ENCODE data around the gene EMD. TPM values are rescaled to one million over a fixed set of nuclear protein-coding genes. Genes with fewer than 3 reads are reported as not detected.

Gene EMD
- total and polyA plus RNA-seq, 2 of the 13 experiments (the other 11 are each of a cell fraction or from before 2014, with no cell fraction given) = 14.5 to 14.9 TPM

- TF ChIP-seq ZNF552 (CRISPR knock-in tag; IDR thresholded peaks at IDR 0.05; ENCODE audit: borderline replicate concordance) = 0 out of 2 replicates have a peak, but pooled peaks have one; percentile 1
- TF ChIP-seq ZSCAN30 (CRISPR knock-in tag; IDR thresholded peaks at IDR 0.05) = peak; percentile 62; the same call in 1 of the 2 replicates
- TF ChIP-seq ZBTB7A (CRISPR knock-in tag; IDR thresholded peaks at IDR 0.05) = no peak
- TF ChIP-seq ZNF782 (CRISPR knock-in tag; IDR thresholded peaks at IDR 0.05; ENCODE audit: borderline replicate concordance) = no peak
- peak; percentile 51; the same call in 1 of the 2 replicates for TF ChIP-seq ZNF777 (CRISPR knock-in tag; IDR thresholded peaks at IDR 0.05)
- no peak for TF ChIP-seq NFKB2 (CRISPR knock-in tag; IDR thresholded peaks at IDR 0.05; ENCODE audit: borderline replicate concordance)
- no peak for TF ChIP-seq PHF5A (CRISPR knock-in tag; IDR thresholded peaks at IDR 0.05; ENCODE audit: low read depth, unreplicated experiment)
- no peak for TF ChIP-seq KAT2B (IDR thresholded peaks at IDR 0.05; ENCODE audit: borderline replicate concordance, low read depth, low read length)
- no peak for TF ChIP-seq GZF1 (CRISPR knock-in tag; IDR thresholded peaks at IDR 0.05)
- no peak for TF ChIP-seq ZNF121 (CRISPR knock-in tag; IDR thresholded peaks at IDR 0.05)
- TF ChIP-seq STAG1 (CRISPR knock-in tag; IDR thresholded peaks at IDR 0.05) = peak; percentile 37
- 0 out of 2 replicates have a peak, but pooled peaks have one; percentile 11 for TF ChIP-seq CBFB (CRISPR knock-in tag; IDR thresholded peaks at IDR 0.05)
- no peak for TF ChIP-seq ZNF788 (CRISPR knock-in tag; IDR thresholded peaks at IDR 0.05; ENCODE audit: borderline replicate concordance)
- TF ChIP-seq IRF1 (CRISPR knock-in tag; IDR thresholded peaks at IDR 0.05; ENCODE audit: low read depth) = no peak
- 0 out of 2 replicates have a peak, but pooled peaks have one; percentile 25 for TF ChIP-seq GMEB1 (CRISPR knock-in tag; IDR thresholded peaks at IDR 0.05; ENCODE audit: borderline replicate concordance)
- TF ChIP-seq MAFG (CRISPR knock-in tag; IDR thresholded peaks at IDR 0.05) = no peak
- TF ChIP-seq ZNF468 (CRISPR knock-in tag; IDR thresholded peaks at IDR 0.05) = no peak
- peak; percentile 60 for TF ChIP-seq RBM22 (optimal IDR thresholded peaks at IDR 0.05; ENCODE audit: low read length)
- no peak for TF ChIP-seq NONO (IDR thresholded peaks at IDR 0.05)
- TF ChIP-seq NONO (CRISPR knock-in tag; conservative IDR thresholded peaks at IDR 0.05) = no peak
- TF ChIP-seq ZNF740 (CRISPR knock-in tag; IDR thresholded peaks at IDR 0.05) = no peak
- TF ChIP-seq, protein P1, sequence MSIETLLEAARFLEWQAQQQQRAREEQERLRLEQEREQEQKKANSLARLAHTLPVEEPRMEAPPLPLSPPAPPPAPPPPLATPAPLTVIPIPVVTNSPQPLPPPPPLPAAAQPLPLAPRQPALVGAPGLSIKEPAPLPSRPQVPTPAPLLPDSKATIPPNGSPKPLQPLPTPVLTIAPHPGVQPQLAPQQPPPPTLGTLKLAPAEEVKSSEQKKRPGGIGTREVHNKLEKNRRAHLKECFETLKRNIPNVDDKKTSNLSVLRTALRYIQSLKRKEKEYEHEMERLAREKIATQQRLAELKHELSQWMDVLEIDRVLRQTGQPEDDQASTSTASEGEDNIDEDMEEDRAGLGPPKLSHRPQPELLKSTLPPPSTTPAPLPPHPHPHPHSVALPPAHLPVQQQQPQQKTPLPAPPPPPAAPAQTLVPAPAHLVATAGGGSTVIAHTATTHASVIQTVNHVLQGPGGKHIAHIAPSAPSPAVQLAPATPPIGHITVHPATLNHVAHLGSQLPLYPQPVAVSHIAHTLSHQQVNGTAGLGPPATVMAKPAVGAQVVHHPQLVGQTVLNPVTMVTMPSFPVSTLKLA (IDR thresholded peaks at IDR 0.05) = peak; percentile 38
- no peak for TF ChIP-seq REL (CRISPR knock-in tag; conservative IDR thresholded peaks at IDR 0.05)
- TF ChIP-seq ZSCAN22 (CRISPR knock-in tag; IDR thresholded peaks at IDR 0.05) = no peak
- no peak for TF ChIP-seq BRCA1 (CRISPR knock-in tag; IDR thresholded peaks at IDR 0.05)
- TF ChIP-seq FLYWCH1 (CRISPR knock-in tag; IDR thresholded peaks at IDR 0.05) = no peak
- no peak for TF ChIP-seq RNF2 (conservative IDR thresholded peaks at IDR 0.05; ENCODE audit: low read depth)
- no peak for TF ChIP-seq HIVEP1 (CRISPR knock-in tag; IDR thresholded peaks at IDR 0.05)
Measured at GRCh38 chrX:154398668-154399526, 19.8 kb downstream of the EMD start (continued).
